D341Med (cell line): ENCODE measurements around the gene WDR59.
"Not testable (repeated sequence)": the region's sequence is repeated elsewhere in the genome, so short reads cannot be mapped to it uniquely, and the experiment has no call there.

Experiments used
- DNase-seq: peaks from one replicate; pipeline ENCODE4 v3.0.0; 2012; ENCODE audit warnings: low spot score

Gene WDR59

DNA sequence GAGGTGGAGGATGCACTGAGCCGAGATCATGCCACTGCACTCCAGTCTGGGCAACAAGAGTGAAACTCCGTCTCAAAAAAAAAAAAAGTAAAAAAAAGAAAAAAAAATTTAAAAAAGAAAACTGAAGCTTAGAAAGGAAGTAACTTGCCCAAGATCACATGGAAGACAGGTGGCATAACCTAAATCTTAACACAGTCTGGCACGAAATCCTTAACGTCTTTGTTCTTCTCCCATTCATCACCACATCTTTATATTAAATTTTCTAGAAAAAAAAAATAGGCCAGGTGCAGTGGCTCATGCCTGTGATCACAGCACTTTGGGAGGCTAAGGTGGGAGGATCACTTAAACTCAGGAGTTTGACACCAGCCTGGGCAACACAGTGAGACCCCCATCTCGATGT lies 9.3 kb downstream of the WDR59 start:
- DNase-seq: no peak

DNA sequence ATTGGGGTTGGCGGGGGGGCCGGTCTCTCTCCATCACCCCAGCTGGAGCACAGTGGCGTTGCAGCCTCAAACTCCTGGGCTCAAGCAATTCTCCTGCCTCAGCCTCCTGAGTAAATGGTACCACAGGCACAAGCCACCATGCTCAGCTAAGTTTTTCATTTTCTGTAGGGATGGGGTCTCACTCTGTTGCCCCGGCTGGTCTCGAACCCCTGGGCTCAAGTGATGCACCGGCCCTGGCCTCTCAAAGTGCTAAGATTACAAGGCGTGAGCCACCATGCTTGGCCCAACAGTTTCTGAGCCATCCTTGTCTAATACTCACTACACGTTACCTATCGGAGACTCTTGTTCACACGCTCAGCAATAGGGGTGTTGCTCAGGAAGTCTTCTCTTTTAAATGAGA lies 11.6 kb downstream of the WDR59 start:
- no peak for DNase-seq

DNA sequence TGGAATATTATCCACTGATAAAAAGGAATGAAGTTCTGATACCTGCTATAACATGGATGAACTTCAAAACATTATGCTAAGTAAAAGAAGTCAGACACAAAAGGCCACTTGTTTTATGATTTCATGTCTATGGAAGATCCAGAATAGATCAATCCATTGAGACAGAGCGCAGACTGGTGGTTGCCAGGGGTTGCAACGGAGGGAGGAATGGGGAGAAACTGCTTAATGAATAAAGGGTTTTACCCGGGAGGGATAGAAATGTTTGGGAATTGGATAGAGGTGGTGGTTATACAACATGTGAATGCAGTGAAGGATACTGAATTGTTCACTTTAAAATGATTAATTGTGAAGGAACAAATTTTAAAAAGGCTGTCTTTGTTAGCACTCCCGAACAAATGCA lies 30.2 kb downstream of the WDR59 start:
- no peak for DNase-seq

DNA sequence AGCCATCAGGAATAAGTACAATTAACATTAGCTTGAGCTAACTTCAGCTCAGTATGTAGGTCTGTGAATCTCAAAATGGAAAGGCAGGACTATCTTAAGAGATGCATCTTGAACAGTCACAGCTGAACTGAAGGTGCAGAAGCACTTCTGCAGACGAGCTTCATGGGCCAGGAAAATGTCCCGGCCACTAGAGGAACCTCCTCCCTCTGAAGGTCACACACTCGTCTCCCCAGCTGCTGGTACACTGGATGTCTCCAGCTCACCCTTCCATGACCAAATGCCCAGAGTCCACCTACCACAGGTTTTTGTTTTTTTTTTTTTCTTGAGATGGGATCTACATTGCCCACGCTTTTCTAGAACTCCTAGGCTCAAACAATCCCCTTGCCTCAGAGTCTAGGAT lies 33.2 kb downstream of the WDR59 start:
- no peak for DNase-seq

DNA sequence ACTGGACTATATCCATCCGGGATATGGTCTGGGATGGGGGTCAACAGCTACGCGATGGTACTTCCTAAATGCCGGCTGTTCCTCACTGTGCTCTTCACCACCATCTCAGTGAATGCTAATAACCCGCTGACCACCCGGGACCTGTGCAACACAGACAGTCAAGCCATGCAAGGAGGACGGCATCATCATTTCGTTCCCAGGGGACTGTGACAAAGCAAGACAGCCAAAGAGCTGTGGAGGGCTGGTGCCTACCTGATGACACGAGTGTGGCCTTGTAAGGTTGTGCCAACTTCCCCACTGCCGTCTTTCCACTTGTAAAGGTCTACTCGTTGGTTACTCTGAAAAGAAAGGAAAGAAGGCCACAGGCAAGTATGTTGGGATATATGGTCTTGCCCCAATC lies 33.7 kb downstream of the WDR59 start:
- DNase-seq: no peak

DNA sequence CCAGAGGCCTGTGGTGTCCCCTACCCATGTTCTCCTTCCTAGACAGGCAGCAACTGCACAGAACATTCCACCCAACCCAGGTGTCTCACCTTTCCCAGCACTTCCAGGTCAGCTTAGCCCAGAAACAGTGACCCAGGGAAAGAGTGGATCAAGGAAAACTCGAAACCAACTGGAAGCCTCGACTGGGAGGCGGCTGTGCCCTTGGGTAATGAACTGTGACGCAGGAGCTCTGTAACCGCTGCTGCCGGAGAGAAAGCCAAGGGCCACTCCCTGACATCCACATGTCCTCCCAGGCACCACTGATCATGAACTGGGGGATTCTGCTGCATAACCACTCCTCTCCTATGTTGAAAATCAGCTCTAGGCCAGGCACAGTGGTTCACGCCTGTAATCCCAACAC lies 34.4 kb downstream of the WDR59 start:
- DNase-seq: no peak

DNA sequence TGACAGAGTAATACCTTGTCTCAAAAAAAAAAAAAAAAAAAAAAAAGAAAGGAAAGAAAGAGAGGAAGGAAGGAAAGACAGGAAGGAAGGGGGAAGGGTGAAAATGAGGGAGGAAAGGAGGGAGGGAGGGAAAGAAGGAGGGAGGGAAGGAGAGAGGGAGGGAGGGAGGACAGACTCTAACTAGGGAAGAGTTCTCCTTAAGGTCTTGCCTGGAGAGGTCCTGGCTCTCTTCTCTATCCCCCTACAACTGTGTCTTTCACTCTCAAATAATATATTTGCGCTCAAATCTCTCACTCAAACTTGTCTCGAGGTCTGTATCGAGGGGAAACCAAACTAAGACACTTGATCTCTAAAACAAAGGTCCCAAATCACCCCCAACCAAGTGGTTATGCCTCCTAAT lies 35.6 kb downstream of the WDR59 start:
- DNase-seq: no peak

DNA sequence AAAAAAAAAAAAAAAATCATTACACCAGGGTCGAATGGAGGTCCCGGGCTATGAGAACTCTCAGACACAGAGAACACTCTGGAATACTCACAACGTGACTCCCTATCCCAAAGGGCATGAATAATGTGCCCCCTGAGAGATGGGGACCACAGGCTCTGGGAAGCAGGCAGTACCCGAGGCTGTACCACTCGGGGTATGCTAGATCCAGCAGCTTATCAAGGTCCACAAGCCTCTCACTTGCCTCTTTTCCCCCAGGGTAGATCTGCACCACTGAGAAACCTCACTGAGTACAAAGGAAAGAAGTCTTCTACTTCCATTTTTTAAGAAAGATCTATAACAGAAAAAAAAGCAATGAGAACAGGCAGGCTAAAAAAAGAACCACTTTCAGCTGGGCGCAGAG lies 40.5 kb downstream of the WDR59 start:
- no peak for DNase-seq

DNA sequence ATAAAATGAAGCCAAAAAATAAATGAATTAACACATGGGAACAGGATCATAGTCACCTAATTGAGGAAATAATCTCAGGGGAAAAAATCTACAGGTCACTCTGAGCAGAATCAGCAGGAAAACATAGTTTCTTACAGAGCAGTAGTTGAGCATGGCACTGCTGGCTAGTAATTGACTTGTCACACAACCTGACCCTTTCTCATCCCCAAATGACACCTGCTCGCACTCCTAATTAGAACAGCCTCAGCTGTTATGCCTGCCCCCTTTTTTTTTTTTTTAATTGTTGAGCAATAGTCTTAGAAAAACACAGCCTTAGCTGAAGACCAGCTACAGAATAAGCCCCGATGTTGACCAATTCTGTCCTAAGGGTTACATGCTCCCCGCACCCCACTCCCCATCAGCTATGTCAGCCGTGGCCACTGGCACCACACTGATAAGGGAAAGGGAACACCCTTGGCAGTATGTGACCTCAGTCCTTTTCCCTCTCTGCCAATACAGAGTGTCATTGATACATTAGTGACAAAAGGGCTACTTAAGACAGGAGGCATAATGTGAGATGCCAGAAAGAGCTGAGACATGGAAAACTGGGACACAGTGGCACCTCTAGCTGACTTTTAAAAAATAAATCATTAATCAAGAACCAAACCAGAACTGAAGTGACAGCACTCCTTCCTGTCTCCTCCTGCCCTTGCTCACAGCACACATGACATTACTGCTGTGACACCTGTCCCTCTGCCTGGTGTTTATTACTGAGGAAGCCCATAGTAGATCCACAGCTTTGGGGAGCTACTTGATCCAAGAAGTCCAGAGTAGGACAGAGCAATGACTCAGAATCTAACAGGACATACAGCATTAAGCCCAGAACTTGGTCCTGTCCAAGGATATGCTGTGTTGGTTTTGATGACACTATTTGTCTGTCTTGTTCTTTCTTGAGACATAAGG lies 41.7 kb downstream of the WDR59 start:
- no peak for DNase-seq

DNA sequence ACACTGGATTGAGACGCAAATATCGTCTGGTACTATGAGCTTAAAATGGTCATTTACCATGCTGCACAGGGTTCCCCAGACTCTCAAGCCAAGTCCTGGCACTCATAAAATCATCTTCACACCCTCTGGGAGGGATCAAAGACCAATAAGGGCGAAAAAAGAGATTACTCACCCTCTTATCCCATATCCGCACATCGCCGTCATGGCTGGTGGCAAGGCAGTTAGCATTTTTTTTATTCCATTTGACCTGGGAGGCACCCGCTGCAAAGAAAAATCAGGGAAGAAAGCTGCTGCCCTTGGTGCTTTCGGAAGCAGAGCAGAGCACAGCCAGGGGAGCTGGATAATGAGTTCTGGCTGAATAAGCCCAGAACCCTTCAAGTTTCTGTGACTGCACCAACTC lies 42.4 kb downstream of the WDR59 start:
- no peak for DNase-seq

DNA sequence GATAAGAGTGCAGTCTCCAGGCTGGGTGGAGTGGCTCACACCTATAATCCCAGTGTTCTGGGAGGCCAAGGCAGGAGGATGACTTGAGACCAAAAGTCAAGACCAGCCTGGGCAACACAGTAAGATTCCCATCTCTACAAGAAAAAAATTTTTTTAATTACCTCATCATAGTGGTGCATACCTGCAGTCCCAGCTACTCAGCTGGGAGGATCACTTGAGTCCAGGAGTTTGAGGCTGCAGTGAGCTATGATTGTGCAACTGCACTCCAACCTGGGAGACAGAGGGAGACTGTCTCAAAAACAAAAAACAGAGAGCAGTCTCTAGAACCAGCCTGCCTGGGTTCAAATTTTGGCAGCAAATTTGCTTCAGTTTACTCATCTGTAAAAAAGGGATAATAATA lies 45.2 kb downstream of the WDR59 start:
- DNase-seq: no peak

DNA sequence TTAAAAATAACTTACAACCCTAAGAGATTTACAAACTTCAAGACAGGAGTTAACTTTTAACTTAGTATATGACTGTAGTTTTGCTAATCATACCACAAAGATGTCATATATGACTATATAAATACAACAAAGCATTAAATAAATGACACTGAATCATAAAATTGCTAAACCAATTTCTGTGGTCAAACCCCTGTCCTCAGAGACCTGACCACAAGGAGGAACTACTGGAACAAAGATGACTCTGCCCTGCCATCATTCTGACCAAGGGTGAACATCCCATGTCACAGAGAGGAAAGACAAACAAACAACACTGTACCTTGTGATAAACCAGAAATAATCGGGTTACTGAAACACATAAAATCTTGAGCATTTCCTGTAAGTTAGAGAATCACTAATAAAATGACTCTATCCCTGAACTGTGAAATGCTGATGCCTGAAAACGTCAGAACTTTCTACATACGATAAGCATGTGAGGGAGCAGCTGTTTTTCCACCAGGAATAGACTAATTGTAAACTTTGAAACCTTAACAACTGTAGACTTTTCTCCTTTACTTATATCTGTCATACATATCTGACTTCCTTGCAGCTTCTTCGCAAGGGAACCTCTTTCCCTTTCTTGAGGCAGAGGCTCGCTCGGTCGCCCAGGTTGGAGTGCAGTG lies 47.9 kb downstream of the WDR59 start:
- no peak for DNase-seq

DNA sequence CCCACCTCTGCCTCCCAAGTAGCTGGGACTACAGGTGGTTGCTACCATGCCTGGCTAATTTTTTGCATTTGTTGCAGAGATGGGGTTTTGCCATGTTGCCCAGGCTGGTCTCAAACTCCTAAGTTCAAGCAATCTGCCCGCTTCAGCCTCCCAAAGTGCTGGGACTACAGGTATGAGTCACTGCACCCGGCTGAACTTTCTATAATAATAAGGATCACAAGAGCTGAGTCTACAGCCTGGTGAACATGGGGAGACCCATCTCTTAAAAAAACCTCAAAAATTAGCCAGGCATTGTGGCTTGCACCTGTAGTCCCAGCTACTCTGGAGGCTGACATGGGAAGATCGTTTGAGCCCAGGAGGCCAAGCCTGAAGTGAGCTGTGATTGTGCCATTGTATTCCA lies 53.5 kb downstream of the WDR59 start:
- no peak for DNase-seq

DNA sequence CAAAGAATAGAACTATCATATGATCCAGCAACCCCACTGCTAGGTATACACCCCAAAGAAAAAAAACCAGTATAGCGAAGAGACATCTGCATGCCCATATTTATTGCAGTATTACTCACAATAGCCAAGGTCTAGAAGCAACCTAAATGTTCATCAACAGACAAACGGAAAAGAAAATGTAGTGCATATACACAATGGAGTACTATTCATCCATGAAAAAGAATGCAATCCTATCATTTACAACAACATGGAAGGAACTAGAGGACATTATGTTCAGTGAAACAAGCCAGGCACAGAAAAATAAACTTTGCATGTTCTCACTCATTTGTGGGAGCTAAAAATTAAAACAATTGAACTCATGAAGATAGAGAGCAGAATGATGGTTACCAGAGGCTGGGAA lies 55.3 kb downstream of the WDR59 start:
- DNase-seq: no peak

DNA sequence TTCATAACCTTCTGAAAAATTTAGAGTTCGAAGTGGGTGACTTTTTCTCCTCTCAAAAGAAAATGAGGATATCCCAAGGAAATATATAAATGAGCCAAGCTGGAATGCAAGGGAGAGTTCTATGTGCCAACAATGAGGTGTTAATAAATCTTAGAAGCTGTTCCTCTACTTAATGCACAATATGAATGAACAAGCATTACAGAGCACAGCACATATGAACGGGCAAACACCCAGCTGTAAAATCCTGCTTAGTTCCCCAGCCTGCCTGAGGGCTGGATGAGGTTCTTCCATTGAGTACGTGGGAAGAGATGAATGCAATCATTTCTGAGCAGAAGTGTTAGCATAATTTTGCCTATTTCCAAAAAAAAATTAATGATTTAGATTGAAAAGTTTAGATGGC lies 58.1 kb downstream of the WDR59 start:
- no peak for DNase-seq

DNA sequence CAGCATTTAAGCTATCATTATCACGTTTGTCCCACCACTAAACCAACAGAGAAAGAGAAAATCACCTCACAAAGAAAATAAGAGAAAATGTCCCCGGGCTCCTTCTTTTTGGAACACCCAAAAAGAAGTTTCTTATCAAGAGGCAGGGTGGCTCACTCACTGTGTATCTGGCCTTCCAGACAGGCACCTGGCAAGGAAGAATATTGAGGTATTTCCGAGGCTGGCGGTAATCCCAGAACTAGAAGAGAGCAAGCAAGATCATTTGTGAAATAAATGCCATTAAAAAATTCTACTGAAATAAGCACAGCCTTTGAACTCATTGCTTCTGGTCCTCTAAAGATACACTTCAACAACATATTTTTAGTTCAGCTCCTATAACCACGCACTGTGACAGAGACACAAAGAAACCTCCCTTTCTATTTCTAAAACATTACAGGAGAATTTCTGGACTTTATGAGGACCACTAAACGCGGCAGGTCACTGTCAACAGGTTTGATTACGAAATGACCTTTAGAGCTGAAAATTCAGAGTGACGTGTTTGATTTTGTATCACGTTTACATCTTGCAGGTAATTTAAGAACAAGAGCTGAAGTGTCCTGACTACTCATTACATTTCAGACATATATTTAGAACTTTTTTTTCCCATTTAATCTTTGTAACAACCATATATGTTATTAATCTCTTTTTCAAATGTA lies 61.0 kb downstream of the WDR59 start:
- no peak for DNase-seq

DNA sequence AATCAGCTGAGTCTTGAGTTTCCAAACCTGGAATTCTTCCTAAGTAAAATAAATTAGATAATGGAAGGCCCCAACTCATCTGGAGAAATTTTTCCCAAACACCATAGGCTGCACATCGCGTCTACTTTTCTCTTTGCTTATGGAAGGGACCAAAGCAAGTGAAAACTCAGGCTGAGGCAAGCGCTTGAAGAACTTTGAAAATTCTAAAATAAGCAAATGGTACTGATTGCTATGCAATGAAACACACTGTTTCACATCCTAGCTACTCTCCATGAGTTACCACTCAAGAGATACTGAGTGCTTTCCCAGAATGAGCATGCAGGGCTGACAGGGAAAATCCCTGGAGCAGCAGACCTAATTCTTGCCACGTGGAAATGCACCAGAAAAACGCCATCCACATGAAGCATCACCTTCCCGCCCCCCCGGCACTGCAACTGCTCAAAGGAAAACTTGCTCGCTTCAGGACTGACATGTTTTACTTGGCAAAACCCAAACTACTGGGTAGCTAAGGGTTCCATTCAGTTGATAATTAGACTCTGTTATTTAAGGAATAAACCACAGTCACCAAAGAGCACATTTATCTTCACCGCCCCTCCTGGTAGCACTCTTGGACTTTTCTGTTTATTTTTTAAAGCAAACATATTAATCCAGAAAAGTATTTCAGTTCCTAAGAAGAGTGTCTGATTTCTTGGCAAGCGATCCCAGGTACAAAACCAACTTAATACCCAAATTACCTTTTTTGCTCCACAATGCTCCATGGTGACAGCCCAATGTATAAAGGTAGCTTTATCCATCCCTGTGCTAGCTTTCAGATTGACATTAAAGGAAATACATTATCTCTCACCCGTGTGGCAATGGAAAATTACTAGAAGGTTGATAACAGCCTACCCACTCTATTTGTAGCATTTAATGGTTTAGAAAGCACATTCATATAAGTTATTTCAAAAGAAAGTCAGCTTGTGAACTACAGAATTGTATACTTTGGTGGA lies 62.5 kb downstream of the WDR59 start:
- DNase-seq: no peak

DNA sequence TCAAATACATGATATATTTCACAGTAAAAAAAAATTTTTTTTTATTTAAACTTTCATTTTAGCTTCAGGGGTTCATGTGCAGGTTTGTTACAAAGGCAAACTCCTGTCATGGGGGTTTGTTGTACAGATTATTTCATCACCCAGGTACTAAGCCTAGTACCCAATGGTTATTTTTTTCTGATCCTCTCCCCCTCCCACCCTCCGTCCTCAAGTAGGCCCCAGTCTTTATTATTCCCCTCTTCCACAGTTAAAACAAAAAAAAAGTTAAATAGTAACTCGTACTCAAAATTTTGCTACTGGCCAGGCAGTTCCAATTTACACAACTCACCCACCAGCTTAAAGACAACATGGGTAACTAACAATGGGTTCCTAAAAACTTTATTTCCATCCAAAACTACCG lies 63.9 kb downstream of the WDR59 start:
- no peak for DNase-seq

DNA sequence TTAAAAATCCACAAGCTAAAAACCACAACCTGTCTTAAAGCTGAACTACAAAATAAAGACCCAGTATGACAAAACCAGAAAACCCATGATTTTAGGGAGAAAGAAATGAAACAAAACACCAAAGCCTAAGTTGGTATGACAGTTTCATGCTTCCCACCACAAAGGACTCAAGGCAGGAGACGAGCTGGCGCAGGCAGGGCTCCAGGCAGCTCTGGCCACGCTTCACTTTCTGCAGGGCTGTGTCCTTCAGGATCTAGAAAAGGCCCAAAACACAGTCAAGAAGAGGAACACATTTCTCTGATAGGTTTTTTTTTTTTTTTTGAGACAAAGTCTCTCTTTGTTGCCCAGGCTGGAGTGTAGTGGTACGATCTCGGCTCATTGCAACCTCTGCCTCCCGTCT lies 75.3 kb downstream of the WDR59 start:
- DNase-seq: no peak

DNA sequence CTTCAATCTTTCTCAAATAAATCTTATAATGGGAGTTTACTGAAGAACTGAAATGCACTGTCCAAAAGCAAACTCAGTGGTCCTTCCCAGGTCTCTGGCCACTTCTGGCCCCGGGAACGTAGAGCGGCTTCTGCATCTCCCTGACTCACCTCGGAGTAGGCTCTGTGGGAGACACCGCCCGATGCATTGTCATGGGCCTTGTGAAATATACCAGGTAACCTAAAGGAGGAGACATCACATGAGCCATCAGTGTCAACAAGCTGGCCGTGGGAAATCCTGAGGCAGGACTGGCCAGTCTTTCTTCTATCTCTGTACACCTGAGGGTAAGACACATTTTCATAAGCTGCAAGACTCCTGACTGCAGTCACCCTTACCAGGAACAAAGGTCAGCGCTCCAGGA lies 76.2 kb downstream of the WDR59 start:
- DNase-seq: not testable (repeated sequence)

DNA sequence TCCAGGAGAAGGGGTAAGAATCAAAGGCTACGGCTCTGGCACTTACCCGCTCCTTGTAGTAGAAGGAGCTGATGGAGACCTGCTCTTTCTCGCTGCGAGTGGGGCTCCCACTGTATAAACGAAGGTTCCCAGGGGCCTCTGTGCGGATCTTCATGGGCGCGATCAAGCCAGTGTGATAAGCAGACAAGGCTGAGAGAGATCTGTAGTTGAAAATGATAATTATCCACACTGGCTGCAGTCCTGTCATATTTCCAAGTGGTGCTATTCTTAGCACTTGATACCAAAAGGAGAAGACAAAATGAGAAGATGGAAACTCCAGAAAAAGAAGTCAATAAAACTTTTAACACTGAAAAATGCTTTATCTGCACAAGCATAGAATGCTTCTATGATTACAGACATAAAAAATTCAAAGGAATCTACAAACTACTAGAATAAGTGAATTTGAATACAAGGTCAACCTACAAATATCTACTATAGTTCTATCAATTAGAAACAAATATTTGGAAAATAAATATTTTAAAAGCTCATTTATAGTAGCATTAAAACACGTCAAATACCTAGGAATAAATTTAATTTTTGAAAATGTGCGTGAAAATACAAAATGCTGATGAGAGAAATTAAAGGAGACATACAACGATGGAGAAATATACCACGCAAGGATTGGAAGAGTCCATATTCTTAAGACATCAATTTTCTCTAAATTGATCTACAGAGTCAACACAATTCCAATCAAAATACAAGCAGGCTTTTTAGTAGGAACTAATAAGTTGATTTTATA lies 80.8 kb downstream of the WDR59 start:
- DNase-seq: no peak
